Neutrophil (primary cell): ENCODE data around the gene EPHA6.

Source experiments
- H3K27ac ChIP-seq: fragments of 200-600 bp; sonication (generic); 2 replicates; pipeline ENCODE4 v1.5.1; 2016; ENCODE audit warnings: mild to moderate bottlenecking, moderate library complexity
- H3K27me3 ChIP-seq: fragments of 200-600 bp; sonication (generic); 2 replicates; pipeline ENCODE4 v1.6.0; 2016; ENCODE audit warnings: mild to moderate bottlenecking
- H3K36me3 ChIP-seq: fragments of 200-600 bp; sonication (generic); 2 replicates; pipeline ENCODE4 v1.5.1; 2017
- H3K4me1 ChIP-seq, 2 experiments: fragments of 200-600 bp in 1 of 2; sonication (generic) in 1 of 2; 1 replicate in 1 of 2; 2 replicates in 1 of 2; pipeline versions ENCODE4 v1.5.1 to v1.6.1; 2013 to 2016; ENCODE audit warnings: low read depth in 1 of 2, low read length in 1 of 2, mild to moderate bottlenecking in 1 of 2, moderate library complexity in 1 of 2; ENCODE audit not compliant: control insufficient read depth in 1 of 2, insufficient read depth in 1 of 2
- H3K4me3 ChIP-seq, 2 experiments: fragments of 200-600 bp in 1 of 2; sonication (generic) in 1 of 2; 1 replicate in 1 of 2; 2 replicates in 1 of 2; pipeline ENCODE4 v1.5.1; 2013 to 2016; ENCODE audit warnings: low read depth in 1 of 2, low read length in 1 of 2, mild to moderate bottlenecking in 1 of 2, moderate library complexity in 1 of 2
- H3K9me3 ChIP-seq: fragments of 200-600 bp; sonication (generic); 2 replicates; pipeline ENCODE4 v1.5.1; 2016
- TF ChIP-seq, protein P1 (sequence below): fragments of 200-600 bp; sonication (generic); IDR thresholded peaks from 2 replicates; pipeline ENCODE4 v1.5.1; 2016; ENCODE audit warnings: antibody characterized with exemption

Gene EPHA6

DNA sequence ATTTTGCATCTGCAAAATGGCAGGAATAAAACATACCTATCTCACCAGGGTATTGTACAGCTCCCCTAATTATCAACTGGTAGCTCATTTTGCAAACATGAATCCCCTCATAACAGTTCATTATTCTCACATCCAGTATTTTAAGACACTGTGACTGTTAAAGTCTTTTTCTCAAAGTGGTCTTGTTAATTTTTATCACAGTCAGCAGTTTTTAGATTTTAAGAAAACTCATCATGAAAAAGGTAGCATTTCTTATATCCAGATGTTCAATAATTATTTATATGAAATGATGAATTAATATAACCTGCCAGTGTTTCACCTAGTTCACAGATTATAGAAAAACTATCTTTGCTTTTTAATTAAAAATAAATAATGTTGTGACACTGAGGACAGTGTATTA is 595.2 kb downstream of the EPHA6 start:
- H3K4me3 ChIP-seq = no peak overlapping the region

DNA sequence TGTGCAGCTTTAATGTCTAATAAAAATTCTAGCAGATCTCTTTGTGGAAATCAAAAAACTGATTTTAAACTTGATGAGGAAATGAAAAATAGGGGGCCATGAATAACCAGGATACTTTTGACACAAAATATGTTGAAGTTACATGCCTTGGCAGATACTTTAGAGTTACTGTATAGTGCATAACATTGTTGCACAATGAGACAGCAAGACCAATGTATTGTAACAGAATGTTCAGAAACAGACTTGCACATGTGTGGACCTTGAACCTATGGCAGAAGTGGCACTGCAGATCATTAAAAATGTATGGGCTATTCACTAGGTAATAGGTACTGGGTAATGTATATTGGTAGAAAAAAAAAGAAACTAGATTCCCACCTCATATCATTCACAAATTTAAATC is 607.2 kb downstream of the EPHA6 start:
- Histone ChIP-seq H3K36me3 (no peaks in the 10 kb centered on the region), H3K4me1 (no peaks in the 10 kb centered on the region), H3K4me3 (no peak overlapping the region), H3K9me3 (no peaks in the 10 kb centered on the region), H3K27ac (no peak overlapping the region), H3K27me3 (no peaks in the 10 kb centered on the region)
- TF ChIP-seq, protein P1, sequence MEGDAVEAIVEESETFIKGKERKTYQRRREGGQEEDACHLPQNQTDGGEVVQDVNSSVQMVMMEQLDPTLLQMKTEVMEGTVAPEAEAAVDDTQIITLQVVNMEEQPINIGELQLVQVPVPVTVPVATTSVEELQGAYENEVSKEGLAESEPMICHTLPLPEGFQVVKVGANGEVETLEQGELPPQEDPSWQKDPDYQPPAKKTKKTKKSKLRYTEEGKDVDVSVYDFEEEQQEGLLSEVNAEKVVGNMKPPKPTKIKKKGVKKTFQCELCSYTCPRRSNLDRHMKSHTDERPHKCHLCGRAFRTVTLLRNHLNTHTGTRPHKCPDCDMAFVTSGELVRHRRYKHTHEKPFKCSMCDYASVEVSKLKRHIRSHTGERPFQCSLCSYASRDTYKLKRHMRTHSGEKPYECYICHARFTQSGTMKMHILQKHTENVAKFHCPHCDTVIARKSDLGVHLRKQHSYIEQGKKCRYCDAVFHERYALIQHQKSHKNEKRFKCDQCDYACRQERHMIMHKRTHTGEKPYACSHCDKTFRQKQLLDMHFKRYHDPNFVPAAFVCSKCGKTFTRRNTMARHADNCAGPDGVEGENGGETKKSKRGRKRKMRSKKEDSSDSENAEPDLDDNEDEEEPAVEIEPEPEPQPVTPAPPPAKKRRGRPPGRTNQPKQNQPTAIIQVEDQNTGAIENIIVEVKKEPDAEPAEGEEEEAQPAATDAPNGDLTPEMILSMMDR = no peak

More for the DNA sequence above, 595.2 kb downstream of the EPHA6 start:
- no peaks in the 10 kb centered on the region for H3K9me3 ChIP-seq
- TF ChIP-seq, protein P1 = no peak
- H3K4me1 ChIP-seq = no peaks in the 10 kb centered on the region
- no peaks in the 10 kb centered on the region for H3K27me3 ChIP-seq
- no peak overlapping the region for H3K27ac ChIP-seq
- H3K36me3 ChIP-seq = no peaks in the 10 kb centered on the region

DNA sequence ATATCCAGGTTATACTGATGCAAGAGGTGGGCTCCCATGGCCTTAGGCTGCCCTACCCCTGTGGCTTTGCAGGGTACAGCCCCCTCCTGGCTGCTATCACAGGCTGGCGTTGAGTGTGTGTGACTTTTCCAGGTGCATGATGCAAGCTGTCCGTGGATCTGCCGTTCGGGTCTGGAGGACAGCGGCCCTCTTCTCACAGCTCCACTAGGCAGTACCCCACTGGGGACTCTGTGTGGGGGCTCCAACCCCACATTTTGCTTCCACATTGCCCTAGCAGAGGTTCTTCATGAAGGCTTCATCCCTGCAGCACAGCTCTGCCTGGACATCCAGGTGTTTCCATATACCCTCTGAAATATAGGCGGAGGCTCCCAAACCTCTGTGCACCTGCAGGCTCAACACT is 610.6 kb downstream of the EPHA6 start:
- no peak overlapping the region for H3K4me3 ChIP-seq
- H3K36me3 ChIP-seq = no peaks in the 10 kb centered on the region
- H3K4me1 ChIP-seq = no peaks in the 10 kb centered on the region
- H3K27me3 ChIP-seq = no peaks in the 10 kb centered on the region
- TF ChIP-seq, protein P1 = no peak
- no peaks in the 10 kb centered on the region for H3K9me3 ChIP-seq
- no peak overlapping the region for H3K27ac ChIP-seq

DNA sequence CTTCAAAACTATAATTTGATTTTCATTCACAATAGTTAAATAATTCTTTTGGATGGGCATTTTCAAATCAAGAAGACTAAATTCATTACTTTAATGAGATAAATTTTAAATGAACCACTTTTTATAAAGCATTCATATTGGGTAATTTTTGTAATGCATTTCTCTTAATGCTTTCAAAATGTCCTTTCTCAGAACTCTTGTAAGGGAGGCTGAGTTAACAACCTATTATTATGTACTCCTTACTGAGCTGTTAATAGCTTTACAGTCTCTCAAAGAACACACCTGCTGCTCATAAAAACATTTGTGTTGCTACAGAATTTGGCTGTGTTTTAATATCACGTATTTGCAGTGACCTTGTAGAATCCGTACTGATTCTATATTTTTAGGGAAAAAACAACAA is 616.2 kb downstream of the EPHA6 start:
- Histone ChIP-seq H3K9me3 (no peaks in the 10 kb centered on the region), H3K27ac (no peak overlapping the region), H3K36me3 (no peaks in the 10 kb centered on the region), H3K27me3 (no peaks in the 10 kb centered on the region), H3K4me3 (no peak overlapping the region), H3K4me1 (no peaks in the 10 kb centered on the region)
- TF ChIP-seq, protein P1 = no peak

DNA sequence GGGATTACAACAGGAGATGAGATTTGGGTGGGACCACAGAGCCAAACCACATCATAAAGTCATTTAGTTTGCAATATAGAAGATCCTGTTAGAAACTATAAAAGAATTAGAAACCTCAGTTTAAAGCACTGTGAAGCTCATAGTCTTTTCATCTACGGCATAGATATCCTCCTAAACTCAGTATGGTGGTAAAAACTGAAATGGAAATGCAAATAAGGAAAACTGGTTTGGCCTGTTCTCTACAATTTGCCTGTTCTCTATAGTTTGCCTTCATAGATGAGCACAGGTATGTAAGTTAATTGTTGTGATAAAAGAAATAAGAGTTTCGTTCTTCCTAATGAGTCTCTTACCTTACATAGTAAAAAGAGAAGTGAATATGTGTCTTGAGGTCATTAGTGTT is 618.5 kb downstream of the EPHA6 start:
- TF ChIP-seq, protein P1 = no peak
- Histone ChIP-seq H3K27me3 (no peaks in the 10 kb centered on the region), H3K9me3 (no peaks in the 10 kb centered on the region), H3K27ac (no peak overlapping the region), H3K4me1 (no peaks in the 10 kb centered on the region), H3K4me3 (no peak overlapping the region), H3K36me3 (no peaks in the 10 kb centered on the region)

DNA sequence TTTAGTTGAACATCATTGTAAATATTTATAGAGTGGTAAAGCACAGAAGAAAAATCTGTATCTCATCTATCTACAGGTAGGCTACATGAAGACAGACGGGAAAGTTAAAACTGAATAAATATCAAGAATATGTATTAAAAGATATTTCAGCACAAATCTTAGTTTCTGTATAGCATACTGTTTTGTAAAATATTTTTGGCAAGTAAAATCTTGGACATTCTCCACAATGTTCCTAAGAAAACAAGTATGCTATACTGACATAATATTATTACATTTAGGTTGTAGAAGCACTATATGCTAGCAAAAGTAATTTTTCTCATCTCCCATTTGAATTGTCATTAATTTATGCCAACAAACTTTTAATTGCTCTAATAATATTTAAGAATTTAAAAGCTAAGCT is 623.7 kb downstream of the EPHA6 start:
- Histone ChIP-seq H3K27me3 (no peaks in the 10 kb centered on the region), H3K36me3 (no peaks in the 10 kb centered on the region), H3K9me3 (no peaks in the 10 kb centered on the region), H3K4me3 (no peak overlapping the region), H3K27ac (no peak overlapping the region), H3K4me1 (no peaks in the 10 kb centered on the region)
- TF ChIP-seq, protein P1 = no peak
